Gastroesophageal sphincter (tissue), 4 donors: ENCODE measurements around the gene MAN1A1. TPM values are rescaled to one million over a fixed set of nuclear protein-coding genes. Genes with fewer than 3 reads are reported as not detected.
A peak's percentile ranks its signal among the peaks of the same experiment; 100 is the strongest.

Experiments used
- ATAC-seq: fragments of 150-250 bp; one replicate; pipeline ENCODE4 v1.9.1; 2016; ENCODE audit warnings: mild to moderate bottlenecking, moderate library complexity
- H3K27ac ChIP-seq, 4 donors: fragments of 200-600 bp; sonication (generic) in 3 of 4; 1 replicate in 3 of 4; 2 replicates in 1 of 4; pipeline ENCODE4 v1.5.1; 2016 to 2019
- H3K27me3 ChIP-seq: fragments of 200-600 bp; sonication (generic); one replicate; pipeline ENCODE4 v1.5.1; 2019
- H3K36me3 ChIP-seq, 2 donors: fragments of 200-600 bp; sonication (generic); one replicate each; pipeline ENCODE4 v1.5.1; 2019; ENCODE audit warnings: control low read depth in 1 of 2
- H3K4me1 ChIP-seq, 3 donors: fragments of 200-600 bp; sonication (generic); 1 replicate in 2 of 3; 2 replicates in 1 of 3; pipeline ENCODE4 v1.5.1; 2016 to 2019; ENCODE audit warnings: control low read depth in 2 of 3
- H3K4me3 ChIP-seq, 2 donors: fragments of 200-600 bp; sonication (generic); one replicate each; pipeline ENCODE4 v1.5.1; 2019; ENCODE audit warnings: mild to moderate bottlenecking in 1 of 2, moderate library complexity in 1 of 2
- H3K9me3 ChIP-seq, 3 donors: fragments of 200-600 bp; sonication (generic); one replicate each; pipeline ENCODE4 v1.5.1; 2017 to 2019; ENCODE audit warnings: control low read depth in 2 of 3
- CTCF ChIP-seq, 4 experiments: fragments of 200-600 bp in 2 of 4; fragments of 450-650 bp in 2 of 4; sonication (generic) in 1 of 4; IDR thresholded peaks; one replicate each; pipeline ENCODE4 v1.5.1; 2017 to 2019; ENCODE audit warnings: antibody characterized with exemption in 4 of 4, mild to moderate bottlenecking in 2 of 4, moderate library complexity in 2 of 4
- EP300 ChIP-seq: sonication (generic); formaldehyde crosslinking; IDR thresholded peaks from one replicate; pipeline ENCODE4 v1.6.1; 2017; ENCODE audit warnings: antibody characterized with exemption, mild to moderate bottlenecking
- POLR2A ChIP-seq, 2 donors: fragments of 450-650 bp; IDR thresholded peaks; one replicate each; pipeline ENCODE4 v1.6.1; 2017; ENCODE audit warnings: antibody characterized with exemption in 2 of 2, mild to moderate bottlenecking in 2 of 2, moderate library complexity in 1 of 2
- POLR2AphosphoS5 ChIP-seq: sonication (generic); formaldehyde crosslinking; IDR thresholded peaks from one replicate; pipeline ENCODE4 v1.6.1; 2017; ENCODE audit warnings: antibody characterized with exemption
- WGBS, 2 donors: methylation state at CpG; one replicate each; pipeline ENCODE4 v1.1.5; 2018; ENCODE audit warnings: low coverage in 1 of 2; 5-methylcytosine and 5-hydroxymethylcytosine counted together
- total RNA-seq, 4 donors: library from RNA; depleted of rRNA; stranded (reverse); fragments of >200 nt; gene quantifications; one replicate each; pipeline ENCODE4 v1.1.0, GENCODE V29; 2016

MAN1A1 gene
- total RNA-seq, 4 donors from 2014 or later = 73.3 to 177 (median 110) TPM

DNA sequence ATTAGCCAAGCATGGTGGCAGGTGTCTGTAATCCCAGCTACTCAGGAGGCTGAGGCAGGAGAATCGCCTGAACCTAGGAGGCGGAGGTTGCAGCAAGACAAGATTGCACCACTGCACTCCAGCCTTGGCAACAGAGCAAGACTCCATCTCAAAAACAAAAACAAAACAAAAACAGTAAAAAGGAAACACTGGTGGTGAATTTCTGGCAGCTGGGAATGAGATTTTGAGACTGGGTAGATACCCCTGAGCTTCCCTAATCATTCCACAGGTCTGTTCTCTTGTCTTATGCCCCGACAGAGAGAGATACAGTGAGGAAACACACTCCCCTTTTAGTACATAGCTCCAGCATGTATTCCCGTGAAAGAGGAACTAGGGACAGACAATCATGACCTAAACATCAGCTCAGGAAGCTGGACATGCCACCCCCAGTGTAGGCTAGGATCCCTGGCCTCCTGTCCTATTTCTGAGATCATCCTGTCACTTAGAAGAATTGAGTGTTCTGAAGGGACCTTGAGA, 9.6 kb downstream of the MAN1A1 start:
- no peaks in the 10 kb centered on the region for H3K27me3 ChIP-seq
- no peaks in the 10 kb centered on the region for H3K9me3 ChIP-seq
- ATAC-seq = peak; percentile 34
- TF ChIP-seq POLR2AphosphoS5 (no peak), EP300 (no peak), POLR2A (IDR thresholded peaks at IDR 0.05) (no peak), CTCF (IDR thresholded peaks at IDR 0.05) (no peak)
- WGBS, 2 donors = 63 to 67% methylated on average over 1 to 4 of the region's 4 CpGs
- peak overlapping the region in 3 of 4 donors; percentile 3 to 53 (median 8) for H3K27ac ChIP-seq
- H3K4me3 ChIP-seq = no peak overlapping the region
- no peaks in the 10 kb centered on the region for H3K36me3 ChIP-seq
- H3K4me1 ChIP-seq = peaks cover 7 to 98% (median 7%) of the 10 kb centered on the region in 3 donors

DNA sequence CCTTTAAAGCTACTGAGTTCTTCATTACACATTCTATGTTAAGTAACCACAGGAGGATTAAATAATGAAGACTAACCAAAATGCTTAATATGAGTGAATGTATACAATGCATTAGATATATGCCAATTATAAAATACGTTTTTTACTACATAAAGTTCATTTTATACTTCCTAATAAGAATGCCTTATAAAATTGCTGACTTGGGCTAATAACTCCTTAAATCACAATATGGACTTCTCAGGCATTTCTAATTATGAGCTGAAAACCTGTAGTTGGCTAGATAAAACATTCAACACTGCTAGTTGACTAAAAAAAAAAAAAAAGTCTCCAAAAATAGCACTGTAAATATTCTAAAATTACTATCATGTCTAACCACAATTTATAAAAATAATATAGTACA, 11.8 kb downstream of the MAN1A1 start:
- H3K27ac ChIP-seq = no peak overlapping the region
- TF ChIP-seq CTCF (IDR thresholded peaks at IDR 0.05) = no peak
- TF ChIP-seq POLR2A (IDR thresholded peaks at IDR 0.05) = no peak
- no peak for TF ChIP-seq EP300
- no peak for TF ChIP-seq POLR2AphosphoS5
- no peaks in the 10 kb centered on the region for H3K27me3 ChIP-seq
- no peak for ATAC-seq
- H3K4me1 ChIP-seq = peaks cover 0 to 98% (median 7%) of the 10 kb centered on the region in 3 donors
- no peak overlapping the region for H3K4me3 ChIP-seq
- WGBS, 2 donors = 50 to 57% methylated on average over 1 of the region's 1 CpG
- no peaks in the 10 kb centered on the region for H3K9me3 ChIP-seq
- H3K36me3 ChIP-seq = no peaks in the 10 kb centered on the region

- WGBS, 2 donors = 87 to 94% methylated on average over 5 of the region's 5 CpGs
These were observed 12.3 kb downstream of the MAN1A1 start for GRCh38 chr6:119337252-119337651.

GRCh38 chr6:119334535-119335264, 14.9 kb downstream of the MAN1A1 start:
- peak; percentile 33 for ATAC-seq
- H3K9me3 ChIP-seq = no peaks in the 10 kb centered on the region
- peak overlapping the region in 3 of 4 donors; percentile 1 to 49 (median 33) for H3K27ac ChIP-seq
- no peaks in the 10 kb centered on the region for H3K27me3 ChIP-seq
- WGBS, 2 donors = 13 to 60% methylated on average over 1 of the region's 1 CpG
- TF ChIP-seq EP300 (no peak), POLR2A (IDR thresholded peaks at IDR 0.05) (no peak), POLR2AphosphoS5 (no peak), CTCF (IDR thresholded peaks at IDR 0.05) (no peak)
- no peak overlapping the region for H3K4me3 ChIP-seq
- H3K4me1 ChIP-seq = peaks cover 0 to 83% (median 7%) of the 10 kb centered on the region in 3 donors
- H3K36me3 ChIP-seq = peaks cover 0 to 3% of the 10 kb centered on the region in 2 donors

More at GRCh38 chr6:119337252-119337651, 12.3 kb downstream of the MAN1A1 start:
- H3K27me3 ChIP-seq = no peaks in the 10 kb centered on the region
- peaks cover 0 to 98% (median 7%) of the 10 kb centered on the region in 3 donors for H3K4me1 ChIP-seq
- H3K36me3 ChIP-seq = no peaks in the 10 kb centered on the region
- H3K9me3 ChIP-seq = no peaks in the 10 kb centered on the region
- TF ChIP-seq POLR2AphosphoS5 (no peak), EP300 (no peak), POLR2A (IDR thresholded peaks at IDR 0.05) (no peak), CTCF (IDR thresholded peaks at IDR 0.05) (no peak)
- no peak overlapping the region for H3K27ac ChIP-seq
- H3K4me3 ChIP-seq = no peak overlapping the region
- no peak for ATAC-seq
